Ishikawa (cell line): ENCODE results near the gene ACHE.

ENCODE experiments used
- CEBPB ChIP-seq: IDR thresholded peaks from 2 replicates; pipeline ENCODE4 v1.6.1; 2012
- CREB1 ChIP-seq: IDR thresholded peaks from 2 replicates; pipeline ENCODE4 v1.6.1; 2012; ENCODE audit warnings: low read depth
- EGR1 ChIP-seq: IDR thresholded peaks from 2 replicates; pipeline ENCODE4 v1.6.1; 2012
- EP300 ChIP-seq: IDR thresholded peaks from 2 replicates; pipeline ENCODE4 v1.6.1; 2012; ENCODE audit warnings: borderline replicate concordance
- FOXM1 ChIP-seq: IDR thresholded peaks from 2 replicates; pipeline ENCODE4 v1.6.1; 2012; ENCODE audit warnings: low read depth, borderline replicate concordance
- MAX ChIP-seq: IDR thresholded peaks from 2 replicates; pipeline ENCODE4 v1.6.1; 2012
- NFIC ChIP-seq: IDR thresholded peaks from 2 replicates; pipeline ENCODE4 v1.6.1; 2012
- RAD21 ChIP-seq: IDR thresholded peaks from 2 replicates; pipeline ENCODE4 v1.6.1; 2012; ENCODE audit warnings: low read depth
- REST ChIP-seq: IDR thresholded peaks from 2 replicates; pipeline ENCODE4 v1.6.1; 2012; ENCODE audit warnings: low read depth, mild to moderate bottlenecking
- TAF1 ChIP-seq: IDR thresholded peaks from 2 replicates; pipeline ENCODE4 v1.6.1; 2012; ENCODE audit warnings: low read depth, mild to moderate bottlenecking
- TCF12 ChIP-seq: IDR thresholded peaks from 2 replicates; pipeline ENCODE4 v1.6.1; 2012; ENCODE audit warnings: low read depth
- TEAD4 ChIP-seq: IDR thresholded peaks from 2 replicates; pipeline ENCODE4 v1.6.1; 2012
- USF1 ChIP-seq: IDR thresholded peaks from 2 replicates; pipeline ENCODE4 v1.6.1; 2012
- YY1 ChIP-seq: IDR thresholded peaks from 2 replicates; pipeline ENCODE4 v1.6.1; 2012; ENCODE audit warnings: low read depth
- ZBTB7A ChIP-seq: IDR thresholded peaks from 2 replicates; pipeline ENCODE4 v1.6.1; 2012; ENCODE audit warnings: low read depth

The ACHE gene

GRCh38 chr7:100866729-100867039 is 29.0 kb downstream of the ACHE start:
- TF ChIP-seq YY1 (no peak), NFIC (no peak), EP300 (no peak), MAX (no peak), TCF12 (no peak), TEAD4 (no peak), REST (no peak), CEBPB (no peak), USF1 (no peak), EGR1 (no peak), TAF1 (no peak), RAD21 (no peak), ZBTB7A (no peak), FOXM1 (no peak), CREB1 (no peak)

- TF ChIP-seq YY1 = no peak
- TF ChIP-seq FOXM1 = no peak
- TF ChIP-seq CEBPB = no peak
- no peak for TF ChIP-seq REST
- TF ChIP-seq RAD21 = no peak
- no peak for TF ChIP-seq TEAD4
- no peak for TF ChIP-seq EGR1
- 0 out of 2 replicates have a peak, but pooled peaks have one; percentile 19 for TF ChIP-seq TAF1
- peak; percentile 78 for TF ChIP-seq NFIC
Measured at GRCh38 chr7:100865938-100866728, 29.6 kb downstream of the ACHE start.

- TF ChIP-seq TCF12 = no peak
Measured at GRCh38 chr7:100865372-100865911, 30.2 kb downstream of the ACHE start.

- TF ChIP-seq TCF12 (no peak), NFIC (no peak), TAF1 (no peak), TEAD4 (no peak), FOXM1 (no peak), ZBTB7A (no peak), YY1 (no peak), REST (no peak), EP300 (no peak)
Measured at GRCh38 chr7:100864263-100864845, 31.3 kb downstream of the ACHE start.

- TF ChIP-seq EP300 (no peak), TAF1 (no peak)
Measured at GRCh38 chr7:100863406-100863950, 32.2 kb downstream of the ACHE start.

GRCh38 chr7:100861616-100861985 is 34.1 kb downstream of the ACHE start:
- TF ChIP-seq ZBTB7A = no peak
- TF ChIP-seq YY1 = no peak
- no peak for TF ChIP-seq FOXM1
- no peak for TF ChIP-seq CEBPB
- TF ChIP-seq USF1 = no peak
- TF ChIP-seq TEAD4 = no peak
- no peak for TF ChIP-seq EP300
- no peak for TF ChIP-seq RAD21
- TF ChIP-seq REST = no peak
- no peak for TF ChIP-seq CREB1
- no peak for TF ChIP-seq EGR1
- no peak for TF ChIP-seq NFIC
- no peak for TF ChIP-seq MAX
- no peak for TF ChIP-seq TAF1
